ENCODE measurements around the gene DNAH17. TPM values are rescaled to one million over a fixed set of nuclear protein-coding genes. Genes with fewer than 3 reads are reported as not detected.

The DNAH17 gene
- total RNA-seq, 2 donors from 2014 or later = 0.13 to 0.64 TPM

GRCh38 chr17:78399693-78400144 lies 177.5 kb downstream of the DNAH17 start:
- Mint-ChIP-seq H3K9me3 (no peaks in the 10 kb centered on the region), H3K4me3 (no peak overlapping the region), H3K36me3 (ENCODE audit: low read depth) (peaks cover 87% of the 10 kb centered on the region), H3K4me1 (no peaks in the 10 kb centered on the region), H3K27ac (peak overlapping the region; percentile 19), H3K27me3 (ENCODE audit: insufficient read depth) (no peaks in the 10 kb centered on the region)
- WGBS, 2 experiments (ENCODE audit: insufficient coverage in 1 of 2, insufficient read length in 1 of 2) = 80 to 81% methylated on average over 6 of the region's 6 CpGs
- DNase-seq = no peak
- Histone ChIP-seq H3K4me3 (ENCODE audit: low read length) (no peak overlapping the region), H3K27me3 (ENCODE audit: control insufficient read depth, insufficient read depth, low read length, poor library complexity, severe bottlenecking) (no peaks in the 10 kb centered on the region), H3K9me3 (ENCODE audit: control insufficient read depth, low read length) (no peaks in the 10 kb centered on the region), H3K36me3 (ENCODE audit: control insufficient read depth, insufficient read depth, low read length) (peaks cover 91% of the 10 kb centered on the region), H3K27ac (ENCODE audit: low read depth, low read length) (no peak overlapping the region), H3K4me1 (ENCODE audit: control insufficient read depth, insufficient read depth, low read length) (no peaks in the 10 kb centered on the region), H3K9ac (ENCODE audit: extremely low read depth, low read length, poor library complexity, severe bottlenecking) (no peak overlapping the region)
- TF ChIP-seq CTCF (conservative IDR thresholded peaks at IDR 0.05) = no peak

GRCh38 chr17:78399028-78399692 lies 178.0 kb downstream of the DNAH17 start:
- no peaks in the 10 kb centered on the region for H3K9me3 Mint-ChIP-seq
- H3K36me3 ChIP-seq (ENCODE audit: control insufficient read depth, insufficient read depth, low read length) = peaks cover 87% of the 10 kb centered on the region
- peak overlapping the region; percentile 19 for H3K27ac Mint-ChIP-seq
- H3K27ac ChIP-seq (ENCODE audit: low read depth, low read length) = no peak overlapping the region
- no peak overlapping the region for H3K9ac ChIP-seq (ENCODE audit: extremely low read depth, low read length, poor library complexity, severe bottlenecking)
- TF ChIP-seq CTCF (conservative IDR thresholded peaks at IDR 0.05) = no peak
- no peaks in the 10 kb centered on the region for H3K9me3 ChIP-seq (ENCODE audit: control insufficient read depth, low read length)
- WGBS, 2 experiments (ENCODE audit: insufficient coverage in 1 of 2, insufficient read length in 1 of 2) = 84 to 86% methylated on average over 22 to 28 of the region's 28 CpGs
- H3K27me3 Mint-ChIP-seq (ENCODE audit: insufficient read depth) = no peaks in the 10 kb centered on the region
- no peaks in the 10 kb centered on the region for H3K27me3 ChIP-seq (ENCODE audit: control insufficient read depth, insufficient read depth, low read length, poor library complexity, severe bottlenecking)
- DNase-seq = no peak
- no peaks in the 10 kb centered on the region for H3K4me1 ChIP-seq (ENCODE audit: control insufficient read depth, insufficient read depth, low read length)
- H3K4me3 Mint-ChIP-seq = no peak overlapping the region
- H3K4me1 Mint-ChIP-seq = peaks cover under 1% of the 10 kb centered on the region
- H3K4me3 ChIP-seq (ENCODE audit: low read length) = no peak overlapping the region
- peaks cover 84% of the 10 kb centered on the region for H3K36me3 Mint-ChIP-seq (ENCODE audit: low read depth)

- Histone ChIP-seq H3K4me3 (ENCODE audit: low read length) (no peak overlapping the region), H3K4me1 (ENCODE audit: control insufficient read depth, insufficient read depth, low read length) (no peaks in the 10 kb centered on the region), H3K9me3 (ENCODE audit: control insufficient read depth, low read length) (no peaks in the 10 kb centered on the region), H3K36me3 (ENCODE audit: control insufficient read depth, insufficient read depth, low read length) (peaks cover 84% of the 10 kb centered on the region), H3K27ac (ENCODE audit: low read depth, low read length) (no peak overlapping the region), H3K9ac (ENCODE audit: extremely low read depth, low read length, poor library complexity, severe bottlenecking) (no peak overlapping the region), H3K27me3 (ENCODE audit: control insufficient read depth, insufficient read depth, low read length, poor library complexity, severe bottlenecking) (no peaks in the 10 kb centered on the region)
- Mint-ChIP-seq H3K4me1 (peaks cover 2% of the 10 kb centered on the region), H3K27me3 (ENCODE audit: insufficient read depth) (no peaks in the 10 kb centered on the region), H3K4me3 (no peak overlapping the region), H3K36me3 (ENCODE audit: low read depth) (peaks cover 83% of the 10 kb centered on the region), H3K27ac (no peak overlapping the region), H3K9me3 (no peaks in the 10 kb centered on the region)
- 97 to 100% methylated on average over 3 of the region's 3 CpGs for WGBS, 2 experiments (ENCODE audit: insufficient coverage in 1 of 2, insufficient read length in 1 of 2)
- DNase-seq = no peak
- TF ChIP-seq CTCF (conservative IDR thresholded peaks at IDR 0.05) = no peak
Observed at GRCh38 chr17:78398390-78398789, 178.8 kb downstream of the DNAH17 start.

Measured in endodermal cell (in vitro differentiated cells).